Measurements from ENCODE around the gene FXYD7. TPM values are rescaled to one million over a fixed set of nuclear protein-coding genes. Genes with fewer than 3 reads are reported as not detected.

The FXYD7 gene
- total RNA-seq, 1 donor from 2014 or later, result not detected

DNA sequence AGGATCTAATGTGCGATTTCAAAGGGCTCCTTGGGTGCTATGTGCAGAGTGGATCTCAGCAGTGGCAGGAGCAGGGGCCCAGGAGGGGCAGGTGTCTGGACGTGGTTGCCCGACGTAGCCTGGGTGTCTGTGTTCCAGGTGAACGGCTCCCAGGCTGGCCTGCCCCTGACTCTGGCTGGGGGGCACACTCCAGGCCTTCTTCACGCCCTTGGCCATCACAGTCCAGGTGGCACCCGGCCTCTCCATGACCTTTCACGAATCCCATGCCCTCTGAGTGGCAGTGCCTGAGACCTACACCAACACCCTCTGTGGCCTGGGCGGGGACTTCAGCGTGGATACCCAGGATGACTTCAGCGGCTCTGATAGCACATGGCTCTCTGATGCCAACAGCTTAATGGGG, 38.7 kb upstream of the FXYD7 start:
- Histone ChIP-seq H3K4me3 (ENCODE audit: low read depth, low read length) (no peak overlapping the region), H3K36me3 (ENCODE audit: control insufficient read depth, insufficient read depth, low read length) (no peaks in the 10 kb centered on the region), H3K27me3 (ENCODE audit: control insufficient read depth, insufficient read depth, low read length) (peaks cover 5% of the 10 kb centered on the region)
- no peak for DNase-seq (ENCODE audit: low read depth)
- TF ChIP-seq, protein P1, sequence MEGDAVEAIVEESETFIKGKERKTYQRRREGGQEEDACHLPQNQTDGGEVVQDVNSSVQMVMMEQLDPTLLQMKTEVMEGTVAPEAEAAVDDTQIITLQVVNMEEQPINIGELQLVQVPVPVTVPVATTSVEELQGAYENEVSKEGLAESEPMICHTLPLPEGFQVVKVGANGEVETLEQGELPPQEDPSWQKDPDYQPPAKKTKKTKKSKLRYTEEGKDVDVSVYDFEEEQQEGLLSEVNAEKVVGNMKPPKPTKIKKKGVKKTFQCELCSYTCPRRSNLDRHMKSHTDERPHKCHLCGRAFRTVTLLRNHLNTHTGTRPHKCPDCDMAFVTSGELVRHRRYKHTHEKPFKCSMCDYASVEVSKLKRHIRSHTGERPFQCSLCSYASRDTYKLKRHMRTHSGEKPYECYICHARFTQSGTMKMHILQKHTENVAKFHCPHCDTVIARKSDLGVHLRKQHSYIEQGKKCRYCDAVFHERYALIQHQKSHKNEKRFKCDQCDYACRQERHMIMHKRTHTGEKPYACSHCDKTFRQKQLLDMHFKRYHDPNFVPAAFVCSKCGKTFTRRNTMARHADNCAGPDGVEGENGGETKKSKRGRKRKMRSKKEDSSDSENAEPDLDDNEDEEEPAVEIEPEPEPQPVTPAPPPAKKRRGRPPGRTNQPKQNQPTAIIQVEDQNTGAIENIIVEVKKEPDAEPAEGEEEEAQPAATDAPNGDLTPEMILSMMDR (IDR thresholded peaks at IDR 0.05; ENCODE audit: insufficient read depth, low read length, poor library complexity, severe bottlenecking), result no peak

DNA sequence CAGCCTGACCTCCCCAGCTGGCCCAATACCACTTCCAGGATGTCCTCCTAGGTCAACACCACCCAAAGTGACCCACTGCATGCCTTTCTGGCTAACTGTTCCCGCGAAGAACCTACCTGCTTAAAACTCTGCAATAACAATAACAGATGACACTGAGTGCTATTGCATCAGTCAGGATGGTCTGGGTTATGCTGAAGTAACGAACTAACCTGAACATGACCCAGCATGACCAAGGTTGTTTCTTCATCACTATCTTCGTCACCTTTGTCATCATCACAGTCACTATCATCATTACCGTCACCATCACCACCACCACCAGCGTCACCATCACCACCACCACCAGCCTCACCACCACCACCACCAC, 38.0 kb upstream of the FXYD7 start:
- TF ChIP-seq, protein P1 (IDR thresholded peaks at IDR 0.05; ENCODE audit: insufficient read depth, low read length, poor library complexity, severe bottlenecking), result no peak
- Histone ChIP-seq H3K27me3 (ENCODE audit: control insufficient read depth, insufficient read depth, low read length) (peaks cover 10% of the 10 kb centered on the region), H3K4me3 (ENCODE audit: low read depth, low read length) (no peak overlapping the region), H3K36me3 (ENCODE audit: control insufficient read depth, insufficient read depth, low read length) (no peaks in the 10 kb centered on the region)
- no peak for DNase-seq (ENCODE audit: low read depth)

DNA sequence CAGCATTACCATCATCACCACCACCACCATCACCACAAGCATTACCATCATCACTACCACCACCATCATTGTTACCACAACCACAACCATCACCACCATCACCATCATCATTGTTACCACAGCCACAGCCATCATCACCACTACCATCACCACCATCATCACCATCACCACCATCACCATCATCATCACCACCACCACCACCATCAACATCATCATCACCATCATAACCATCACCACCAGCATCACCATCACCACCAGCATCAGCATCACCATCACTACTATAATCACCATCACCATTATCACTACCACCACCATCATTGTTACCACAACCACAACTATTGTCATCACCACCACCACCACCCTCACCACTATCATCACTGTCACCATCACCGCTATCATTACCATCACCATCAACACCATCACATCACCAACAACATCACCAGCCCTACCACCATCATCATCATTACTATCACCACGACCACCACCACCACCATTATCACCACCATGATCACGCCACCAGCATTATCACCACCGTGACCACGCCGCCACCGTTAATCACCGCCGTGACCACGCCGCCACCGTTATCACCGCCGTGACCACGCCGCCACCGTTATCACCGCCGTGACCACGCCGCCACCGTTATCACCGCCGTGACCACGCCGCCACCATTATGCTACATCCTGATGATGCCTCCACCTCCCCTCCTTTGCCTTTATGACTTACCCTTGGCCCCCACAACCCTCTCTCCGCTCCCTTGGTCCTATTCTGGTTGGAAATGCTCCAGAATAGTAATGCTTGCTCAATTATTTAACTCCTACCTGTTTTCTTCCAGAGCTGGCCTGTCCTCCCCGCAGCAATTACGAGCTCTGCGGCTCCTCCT, 37.4 kb upstream of the FXYD7 start:
- TF ChIP-seq, protein P1 (IDR thresholded peaks at IDR 0.05; ENCODE audit: insufficient read depth, low read length, poor library complexity, severe bottlenecking), result no peak
- Histone ChIP-seq H3K27me3 (ENCODE audit: control insufficient read depth, insufficient read depth, low read length) (peaks cover 10% of the 10 kb centered on the region), H3K4me3 (ENCODE audit: low read depth, low read length) (no peak overlapping the region)

DNA sequence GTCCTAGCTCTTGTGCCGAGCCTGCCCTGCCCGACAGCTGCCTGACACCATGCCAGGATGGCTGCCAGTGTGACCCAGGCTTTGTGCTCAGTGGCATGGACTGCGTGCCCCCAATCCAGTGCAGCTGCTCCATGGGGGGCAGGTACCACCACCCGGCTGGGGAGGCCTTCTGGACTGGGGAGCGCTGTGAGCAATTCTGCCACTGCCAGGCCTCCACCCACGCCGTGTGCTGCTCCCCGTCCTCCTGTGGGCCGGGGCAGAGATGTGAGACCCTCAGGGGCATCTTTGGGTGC, 36.8 kb upstream of the FXYD7 start:
- no peak for DNase-seq (ENCODE audit: low read depth)
- Histone ChIP-seq H3K27me3 (ENCODE audit: control insufficient read depth, insufficient read depth, low read length) (peaks cover 10% of the 10 kb centered on the region), H3K4me3 (ENCODE audit: low read depth, low read length) (no peak overlapping the region), H3K36me3 (ENCODE audit: control insufficient read depth, insufficient read depth, low read length) (no peaks in the 10 kb centered on the region)
- TF ChIP-seq, protein P1 (IDR thresholded peaks at IDR 0.05; ENCODE audit: insufficient read depth, low read length, poor library complexity, severe bottlenecking), result no peak

More for the DNA sequence above, 37.4 kb upstream of the FXYD7 start:
- H3K36me3 ChIP-seq (ENCODE audit: control insufficient read depth, insufficient read depth, low read length), result no peaks in the 10 kb centered on the region
- no peak for DNase-seq (ENCODE audit: low read depth)

DNA sequence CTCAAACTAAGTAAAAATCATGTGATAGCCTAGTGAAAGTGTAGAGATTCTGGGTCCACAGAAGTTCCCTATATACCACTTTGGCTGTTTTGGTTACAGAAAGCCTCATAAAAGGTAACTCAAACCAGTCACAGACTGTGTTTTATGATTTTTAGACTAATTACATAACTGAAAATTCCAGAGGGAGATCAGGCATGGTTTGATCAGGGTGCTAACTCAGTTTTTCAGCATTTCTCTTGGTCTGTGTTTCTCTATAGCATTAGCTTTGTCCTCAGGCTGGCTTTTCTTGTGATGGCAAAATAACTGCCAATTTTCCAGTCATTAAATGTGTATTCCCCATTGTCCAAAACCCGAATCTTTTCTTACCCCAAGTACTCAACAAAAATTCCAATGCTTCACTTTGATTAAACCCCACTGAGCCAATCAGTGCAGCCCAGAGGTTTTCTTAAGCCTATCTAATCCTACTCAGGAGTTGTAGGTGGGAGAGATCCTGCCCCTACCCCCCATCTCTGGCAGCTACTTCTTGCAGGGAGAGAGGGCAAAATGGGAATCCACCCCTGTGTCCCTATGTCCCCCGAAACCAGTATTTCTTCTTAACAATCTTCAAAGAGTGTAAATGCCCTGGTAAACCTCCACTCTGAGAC, 36.0 kb upstream of the FXYD7 start:
- DNase-seq (ENCODE audit: low read depth), result no peak
- Histone ChIP-seq H3K36me3 (ENCODE audit: control insufficient read depth, insufficient read depth, low read length) (no peaks in the 10 kb centered on the region), H3K27me3 (ENCODE audit: control insufficient read depth, insufficient read depth, low read length) (peaks cover 10% of the 10 kb centered on the region), H3K4me3 (ENCODE audit: low read depth, low read length) (no peak overlapping the region)
- TF ChIP-seq, protein P1 (IDR thresholded peaks at IDR 0.05; ENCODE audit: insufficient read depth, low read length, poor library complexity, severe bottlenecking), result no peak

Data from kidney epithelial cell (primary cell).